LNCaP clone FGC (cell line): Measurements from ENCODE around the gene CHERP.

Source experiments
- DNase-seq: peaks from one replicate; pipeline ENCODE4 v3.0.0-alpha.2; 2011; ENCODE audit warnings: low read depth
- H3K4me3 ChIP-seq: 2 replicates; pipeline ENCODE4 v1.5.1; 2011; ENCODE audit warnings: mild to moderate bottlenecking, low read depth, low read length, control low read depth
- TF ChIP-seq, protein P1 (sequence below): IDR thresholded peaks from 2 replicates; pipeline ENCODE4 v1.5.1; 2012; ENCODE audit warnings: mild to moderate bottlenecking; ENCODE audit not compliant: control insufficient read depth, insufficient read depth; ENCODE audit errors: extremely low read depth

CHERP gene

DNA sequence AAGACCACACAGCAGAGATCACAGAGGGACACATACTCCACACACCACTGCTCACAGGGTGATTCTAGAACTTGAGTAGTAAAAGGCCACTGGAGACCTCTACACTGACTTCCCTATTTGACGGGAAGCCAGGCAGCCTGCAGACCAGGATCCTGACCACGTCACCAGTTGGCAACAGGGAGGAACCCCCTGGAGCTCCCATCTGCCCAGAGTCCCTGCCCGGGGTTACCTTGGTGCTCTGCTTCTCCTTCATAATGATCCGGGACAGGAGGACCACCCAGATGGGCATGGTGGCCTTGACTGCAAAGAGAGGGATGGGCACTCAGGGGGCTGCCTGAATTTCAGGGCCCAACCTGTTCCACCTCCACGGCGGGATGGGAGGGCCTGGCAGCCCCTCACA is 29.0 kb upstream of the CHERP start:
- peak overlapping the region; percentile 75 for H3K4me3 ChIP-seq
- TF ChIP-seq, protein P1, sequence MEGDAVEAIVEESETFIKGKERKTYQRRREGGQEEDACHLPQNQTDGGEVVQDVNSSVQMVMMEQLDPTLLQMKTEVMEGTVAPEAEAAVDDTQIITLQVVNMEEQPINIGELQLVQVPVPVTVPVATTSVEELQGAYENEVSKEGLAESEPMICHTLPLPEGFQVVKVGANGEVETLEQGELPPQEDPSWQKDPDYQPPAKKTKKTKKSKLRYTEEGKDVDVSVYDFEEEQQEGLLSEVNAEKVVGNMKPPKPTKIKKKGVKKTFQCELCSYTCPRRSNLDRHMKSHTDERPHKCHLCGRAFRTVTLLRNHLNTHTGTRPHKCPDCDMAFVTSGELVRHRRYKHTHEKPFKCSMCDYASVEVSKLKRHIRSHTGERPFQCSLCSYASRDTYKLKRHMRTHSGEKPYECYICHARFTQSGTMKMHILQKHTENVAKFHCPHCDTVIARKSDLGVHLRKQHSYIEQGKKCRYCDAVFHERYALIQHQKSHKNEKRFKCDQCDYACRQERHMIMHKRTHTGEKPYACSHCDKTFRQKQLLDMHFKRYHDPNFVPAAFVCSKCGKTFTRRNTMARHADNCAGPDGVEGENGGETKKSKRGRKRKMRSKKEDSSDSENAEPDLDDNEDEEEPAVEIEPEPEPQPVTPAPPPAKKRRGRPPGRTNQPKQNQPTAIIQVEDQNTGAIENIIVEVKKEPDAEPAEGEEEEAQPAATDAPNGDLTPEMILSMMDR, result no peak
- no peak for DNase-seq

DNA sequence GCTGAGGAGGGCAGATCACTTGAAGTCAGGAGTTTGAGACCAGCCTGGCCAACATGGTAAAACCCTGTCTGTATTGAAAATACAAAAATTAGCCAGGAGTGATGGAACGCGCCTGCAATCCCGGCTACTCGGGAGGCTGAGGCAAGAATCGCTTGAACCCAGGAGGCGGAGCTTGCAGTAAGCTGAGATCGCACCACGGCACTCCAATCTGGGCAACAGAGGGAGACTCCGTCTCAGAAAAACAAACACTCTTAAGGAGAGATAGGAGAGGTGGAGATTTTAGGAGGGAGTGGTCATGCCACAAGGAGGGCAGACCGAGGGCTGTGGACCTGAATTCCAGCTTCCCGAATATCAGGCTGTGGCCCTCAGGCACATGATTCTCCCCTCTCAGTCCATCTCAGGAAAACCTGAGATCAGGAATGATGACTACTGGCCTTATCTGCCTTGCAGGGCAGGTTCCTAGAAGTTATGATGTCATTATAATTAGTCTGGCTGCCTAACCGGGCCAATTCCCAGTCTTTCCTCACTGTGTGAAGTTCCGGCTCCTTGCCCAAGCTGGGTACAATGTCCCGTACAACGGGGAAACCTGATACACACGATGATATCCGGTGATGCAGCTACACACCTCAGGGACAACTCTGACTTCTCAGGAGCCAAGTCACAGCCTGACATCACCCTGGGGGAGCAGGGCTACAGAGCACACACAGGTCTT is 27.5 kb upstream of the CHERP start:
- TF ChIP-seq, protein P1, result peak; percentile 27
- peak overlapping the region; percentile 41 for H3K4me3 ChIP-seq
- DNase-seq, result peak; percentile 74

- TF ChIP-seq, protein P1, result no peak
- DNase-seq, result no peak
- H3K4me3 ChIP-seq, result no peak overlapping the region
Measured at GRCh38 chr19:16566702-16567101, 24.5 kb upstream of the CHERP start.

GRCh38 chr19:16566161-16566560 is 23.9 kb upstream of the CHERP start:
- no peak for DNase-seq
- no peak overlapping the region for H3K4me3 ChIP-seq
- TF ChIP-seq, protein P1, result no peak

DNA sequence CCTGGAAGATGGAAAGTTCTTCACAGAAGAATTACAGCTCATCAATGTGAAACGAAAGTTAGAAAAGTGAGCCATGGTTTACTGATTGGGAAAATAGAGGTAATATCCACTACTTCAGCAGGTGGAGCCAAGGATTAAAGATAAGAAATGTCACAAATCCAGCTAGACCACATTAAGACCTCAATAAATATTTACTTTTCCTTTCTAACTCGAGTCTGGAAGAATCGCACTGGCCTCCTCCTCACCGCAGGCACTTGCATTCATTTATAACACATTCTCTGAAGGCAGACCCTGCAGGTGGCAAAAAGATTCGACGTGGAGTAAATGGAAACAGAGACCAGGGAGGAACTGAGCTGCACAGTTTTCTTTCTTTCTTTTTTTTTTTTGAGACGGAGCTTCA is 22.6 kb upstream of the CHERP start:
- peak overlapping the region; percentile 22 for H3K4me3 ChIP-seq
- DNase-seq, result peak; percentile 82
- TF ChIP-seq, protein P1, result 0 out of 2 replicates have a peak, but pooled peaks have one; percentile 22

GRCh38 chr19:16562608-16563025 is 20.4 kb upstream of the CHERP start:
- TF ChIP-seq, protein P1, result no peak
- H3K4me3 ChIP-seq, result no peak overlapping the region
- no peak for DNase-seq

GRCh38 chr19:16561382-16561781 is 19.1 kb upstream of the CHERP start:
- TF ChIP-seq, protein P1, result no peak
- no peak for DNase-seq
- H3K4me3 ChIP-seq, result no peak overlapping the region
